Measurements from ENCODE around the gene KARS1.

KARS1 gene

DNA sequence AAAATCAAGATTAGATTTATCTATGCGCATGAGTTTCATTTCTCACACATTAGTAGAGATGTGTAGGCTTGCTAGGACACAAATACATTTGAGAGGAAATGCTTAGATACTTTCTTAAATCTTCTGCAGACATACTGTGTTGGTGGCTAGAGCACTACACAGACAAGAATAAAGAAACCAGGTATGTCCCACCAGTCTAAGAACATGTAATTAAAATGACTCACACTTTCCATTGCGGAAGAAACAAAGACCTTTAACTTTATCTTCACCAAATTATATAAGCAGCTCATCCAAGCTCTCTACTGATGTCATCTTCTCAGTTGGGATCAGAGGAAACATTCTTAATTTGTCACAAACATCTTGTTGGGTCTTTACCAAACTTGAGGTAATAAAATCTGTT is 68.7 kb downstream of the KARS1 start:
- no peak for DNase-seq

DNA sequence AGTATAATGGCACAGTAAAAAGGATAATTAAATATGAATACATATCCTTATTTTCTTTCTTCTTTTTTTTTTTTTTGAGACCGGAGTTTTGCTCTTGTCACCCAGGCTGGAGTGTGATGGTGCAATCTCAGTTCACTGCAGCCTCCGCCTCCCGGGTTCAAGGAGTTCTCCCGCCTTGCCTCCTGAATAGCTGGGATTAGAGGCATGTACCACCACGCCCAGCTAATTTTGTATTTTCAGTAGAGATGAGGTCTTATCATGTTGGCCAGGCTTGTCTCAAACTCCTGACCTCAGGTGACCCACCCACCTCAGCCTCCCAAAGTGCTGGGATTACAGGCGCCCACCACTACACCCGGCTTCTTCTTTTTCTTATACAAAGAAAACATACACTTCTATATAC is 69.3 kb downstream of the KARS1 start:
- DNase-seq, result no peak
